Uterus (tissue), 2 donors: ENCODE results near the gene PLD5.

ENCODE experiments used
- CTCF ChIP-seq, 4 experiments: fragments of 200-600 bp in 2 of 4; fragments of 450-650 bp in 2 of 4; sonication (generic) in 2 of 4; IDR thresholded peaks; one replicate each; pipeline ENCODE4 v1.5.1; 2016 to 2019; ENCODE audit warnings: antibody characterized with exemption in 4 of 4, mild to moderate bottlenecking in 2 of 4, moderate library complexity in 1 of 4
- POLR2A ChIP-seq, 2 donors: fragments of 450-650 bp; IDR thresholded peaks; one replicate each; pipeline ENCODE4 v1.6.1; 2016; ENCODE audit warnings: antibody characterized with exemption in 2 of 2, mild to moderate bottlenecking in 1 of 2, moderate library complexity in 1 of 2

GRCh38 chr1:242057745-242058115 lies 466.8 kb downstream of the PLD5 start:
- TF ChIP-seq CTCF (IDR thresholded peaks at IDR 0.05) (no peak), POLR2A (IDR thresholded peaks at IDR 0.05) (no peak)
